GM23338 (cell line): ENCODE data around the gene ADAMTSL5.

Experiments
- CTCF ChIP-seq, 2 experiments: fragments of 200-600 bp in 1 of 2; sonication (generic) in 1 of 2; conservative IDR thresholded peaks; 2 replicates each; pipeline versions ENCODE4 v1.5.1 to v1.6.1; 2016 to 2017; ENCODE audit warnings: antibody characterized with exemption in 2 of 2, low read depth in 2 of 2, mild to moderate bottlenecking in 2 of 2, moderate library complexity in 1 of 2
- EZH2 ChIP-seq: fragments of 200-600 bp; sonication (generic); IDR thresholded peaks from one replicate; pipeline ENCODE4 v1.8.0; 2017; ENCODE audit warnings: antibody characterized with exemption, mild to moderate bottlenecking, low read depth; ENCODE audit not compliant: unreplicated experiment
- POLR2AphosphoS5 ChIP-seq: IDR thresholded peaks from 2 replicates; pipeline ENCODE4 v1.6.1; 2016; ENCODE audit warnings: antibody characterized with exemption, low read depth
- REST ChIP-seq: IDR thresholded peaks from one replicate; pipeline ENCODE4 v1.6.1; 2018; ENCODE audit warnings: antibody characterized with exemption; ENCODE audit not compliant: unreplicated experiment

- TF ChIP-seq CTCF (conservative IDR thresholded peaks at IDR 0.05; ENCODE audit: low read depth in 2 of 2) (no peak), POLR2AphosphoS5 (no peak), EZH2 (no peak), REST (no peak)
Observed at GRCh38 chr19:1521636-1522035, 8.8 kb upstream of the ADAMTSL5 start.
